ENCODE results near the gene WDR11. TPM values are rescaled to one million over a fixed set of nuclear protein-coding genes. Genes with fewer than 3 reads are reported as not detected.

Gene WDR11
- total and polyA plus RNA-seq, 3 experiments from 2014 or later, result 20.8 to 36.7 (median 34.8) TPM

- H3K27ac Mint-ChIP-seq, result no peak overlapping the region
- Histone ChIP-seq H3K4me1 (ENCODE audit: insufficient read depth, low read length) (no peaks in the 10 kb centered on the region), H3K27ac (ENCODE audit: low read depth, low read length) (no peak overlapping the region), H3K4me3 (ENCODE audit: low read length) (no peak overlapping the region), H3K9me3 (ENCODE audit: low read length) (no peaks in the 10 kb centered on the region), H3K36me3 (ENCODE audit: insufficient read depth, low read length) (no peaks in the 10 kb centered on the region), H3K27me3 (ENCODE audit: insufficient read depth, low read length, poor library complexity, severe bottlenecking) (no peaks in the 10 kb centered on the region)
- peaks cover 0 to 3% (median 0%) of the 10 kb centered on the region in 5 donors for H3K9me3 Mint-ChIP-seq
- ChIA-PET CTCF (interaction anchor here (0.7 to 1.4 kb wide), 5 partner anchors 10 to 957 kb away, joined by 3 to 4 read pairs (median 3); no protein-coding TSS in a partner anchor), POLR2A (no interaction called here)
- H3K4me1 Mint-ChIP-seq, result peaks cover 3 to 7% (median 5%) of the 10 kb centered on the region in 3 donors
- H3K27me3 Mint-ChIP-seq, result peaks cover 19 to 28% of the 10 kb centered on the region in 2 donors
- H3K4me3 Mint-ChIP-seq, result no peak overlapping the region
- no peak for DNase-seq
- H3K36me3 Mint-ChIP-seq, result no peaks in the 10 kb centered on the region
Observed at GRCh38 chr10:120943542-120943941, 92.4 kb downstream of the WDR11 start.

- Histone ChIP-seq H3K4me1 (ENCODE audit: insufficient read depth, low read length) (peaks cover 4% of the 10 kb centered on the region), H3K36me3 (ENCODE audit: insufficient read depth, low read length) (no peaks in the 10 kb centered on the region), H3K4me3 (ENCODE audit: low read length) (no peak overlapping the region), H3K27ac (ENCODE audit: low read depth, low read length) (no peak overlapping the region), H3K9me3 (ENCODE audit: low read length) (no peaks in the 10 kb centered on the region), H3K27me3 (ENCODE audit: insufficient read depth, low read length, poor library complexity, severe bottlenecking) (peaks cover 6% of the 10 kb centered on the region)
- Mint-ChIP-seq H3K9me3 (peaks cover 0 to 3% (median 0%) of the 10 kb centered on the region in 5 donors), H3K36me3 (no peaks in the 10 kb centered on the region), H3K4me3 (no peak overlapping the region), H3K27ac (peak overlapping the region in 1 of 8 donors; percentile 60), H3K27me3 (peaks cover 18 to 33% of the 10 kb centered on the region in 2 donors), H3K4me1 (peaks cover 5 to 13% (median 6%) of the 10 kb centered on the region in 3 donors)
- CTCF ChIA-PET, result interaction anchor here (1.0 kb wide), 1 partner anchor 186 kb away, joined by 3 read pairs; no protein-coding TSS in a partner anchor
- POLR2A ChIA-PET, result no interaction called here
- no peak for DNase-seq
Observed at GRCh38 chr10:120944586-120945125, 93.5 kb downstream of the WDR11 start.

GRCh38 chr10:120945182-120945581, 94.0 kb downstream of the WDR11 start:
- Histone ChIP-seq H3K4me3 (ENCODE audit: low read length) (no peak overlapping the region), H3K36me3 (ENCODE audit: insufficient read depth, low read length) (no peaks in the 10 kb centered on the region), H3K27me3 (ENCODE audit: insufficient read depth, low read length, poor library complexity, severe bottlenecking) (peaks cover 11% of the 10 kb centered on the region), H3K9me3 (ENCODE audit: low read length) (no peaks in the 10 kb centered on the region), H3K27ac (ENCODE audit: low read depth, low read length) (no peak overlapping the region), H3K4me1 (ENCODE audit: insufficient read depth, low read length) (peaks cover 5% of the 10 kb centered on the region)
- CTCF ChIA-PET, result interaction anchor here (1.6 kb wide), 1 partner anchor 955 kb away, joined by 5 read pairs; no protein-coding TSS in a partner anchor
- Mint-ChIP-seq H3K4me3 (no peak overlapping the region), H3K27ac (no peak overlapping the region), H3K36me3 (no peaks in the 10 kb centered on the region), H3K9me3 (peaks cover 0 to 3% (median 0%) of the 10 kb centered on the region in 5 donors), H3K4me1 (peaks cover 5 to 16% (median 7%) of the 10 kb centered on the region in 3 donors), H3K27me3 (peaks cover 23 to 38% of the 10 kb centered on the region in 2 donors)
- POLR2A ChIA-PET, result no interaction called here
- no peak for DNase-seq

- Histone ChIP-seq H3K27me3 (ENCODE audit: insufficient read depth, low read length, poor library complexity, severe bottlenecking) (peaks cover 13% of the 10 kb centered on the region), H3K27ac (ENCODE audit: low read depth, low read length) (no peak overlapping the region), H3K4me3 (ENCODE audit: low read length) (no peak overlapping the region), H3K9me3 (ENCODE audit: low read length) (no peaks in the 10 kb centered on the region), H3K4me1 (ENCODE audit: insufficient read depth, low read length) (peaks cover 5% of the 10 kb centered on the region), H3K36me3 (ENCODE audit: insufficient read depth, low read length) (no peaks in the 10 kb centered on the region)
- Mint-ChIP-seq H3K9me3 (peaks cover 0 to 3% (median 0%) of the 10 kb centered on the region in 5 donors), H3K4me1 (peaks cover 5 to 16% (median 7%) of the 10 kb centered on the region in 3 donors), H3K27ac (no peak overlapping the region), H3K27me3 (peaks cover 23 to 40% of the 10 kb centered on the region in 2 donors), H3K36me3 (no peaks in the 10 kb centered on the region), H3K4me3 (no peak overlapping the region)
- ChIA-PET POLR2A (no interaction called here), CTCF (interaction anchor here (0.6 to 1.6 kb wide), 2 partner anchors 917 to 955 kb away, joined by 3 to 5 read pairs; no protein-coding TSS in a partner anchor)
- no peak for DNase-seq
Observed at GRCh38 chr10:120945801-120946302, 94.7 kb downstream of the WDR11 start.

GRCh38 chr10:120946497-120946896, 95.3 kb downstream of the WDR11 start:
- peaks cover 0 to 3% (median 0%) of the 10 kb centered on the region in 5 donors for H3K9me3 Mint-ChIP-seq
- no peak overlapping the region for H3K27ac ChIP-seq (ENCODE audit: low read depth, low read length)
- ChIA-PET POLR2A (no interaction called here), CTCF (interaction anchor here (0.6 to 1.6 kb wide), 2 partner anchors 916 to 954 kb away, joined by 3 to 5 read pairs; no protein-coding TSS in a partner anchor)
- no peaks in the 10 kb centered on the region for H3K36me3 Mint-ChIP-seq
- no peak overlapping the region for H3K4me3 Mint-ChIP-seq
- no peaks in the 10 kb centered on the region for H3K36me3 ChIP-seq (ENCODE audit: insufficient read depth, low read length)
- H3K4me3 ChIP-seq (ENCODE audit: low read length), result no peak overlapping the region
- DNase-seq, result no peak
- no peak overlapping the region for H3K27ac Mint-ChIP-seq
- H3K4me1 ChIP-seq (ENCODE audit: insufficient read depth, low read length), result peaks cover 5% of the 10 kb centered on the region
- H3K27me3 ChIP-seq (ENCODE audit: insufficient read depth, low read length, poor library complexity, severe bottlenecking), result peaks cover 13% of the 10 kb centered on the region
- H3K9me3 ChIP-seq (ENCODE audit: low read length), result no peaks in the 10 kb centered on the region
- peaks cover 5 to 16% (median 7%) of the 10 kb centered on the region in 3 donors for H3K4me1 Mint-ChIP-seq
- peaks cover 23 to 45% of the 10 kb centered on the region in 2 donors for H3K27me3 Mint-ChIP-seq

GRCh38 chr10:120948889-120949608, 97.9 kb downstream of the WDR11 start:
- H3K27me3 ChIP-seq (ENCODE audit: insufficient read depth, low read length, poor library complexity, severe bottlenecking), result peaks cover 13% of the 10 kb centered on the region
- H3K9me3 ChIP-seq (ENCODE audit: low read length), result no peaks in the 10 kb centered on the region
- H3K4me1 ChIP-seq (ENCODE audit: insufficient read depth, low read length), result peaks cover 5% of the 10 kb centered on the region
- peak overlapping the region; percentile 26 for H3K4me3 ChIP-seq (ENCODE audit: low read length)
- ChIA-PET POLR2A (no interaction called here), CTCF (interaction anchor here (0.6 to 1.6 kb wide), 6 partner anchors 9 to 938 kb away, joined by 3 to 6 read pairs (median 3); no protein-coding TSS in a partner anchor)
- no peak overlapping the region for H3K27ac ChIP-seq (ENCODE audit: low read depth, low read length)
- peaks cover 0 to 3% (median 0%) of the 10 kb centered on the region in 3 donors for H3K36me3 Mint-ChIP-seq
- DNase-seq, result peak; percentile 21 to 54 (median 34)
- peaks cover 0 to 10% (median 4%) of the 10 kb centered on the region in 3 donors for H3K4me1 Mint-ChIP-seq
- H3K9me3 Mint-ChIP-seq, result peaks cover 0 to 10% (median under 1%) of the 10 kb centered on the region in 5 donors
- no peaks in the 10 kb centered on the region for H3K36me3 ChIP-seq (ENCODE audit: insufficient read depth, low read length)
- peak overlapping the region in 6 of 7 donors; percentile 32 to 63 (median 52) for H3K4me3 Mint-ChIP-seq
- H3K27me3 Mint-ChIP-seq, result peaks cover 17 to 52% of the 10 kb centered on the region in 2 donors
- no peak overlapping the region for H3K27ac Mint-ChIP-seq

- H3K36me3 Mint-ChIP-seq, result peaks cover 0 to 3% (median 0%) of the 10 kb centered on the region in 3 donors
- peaks cover 0 to 10% (median 4%) of the 10 kb centered on the region in 3 donors for H3K4me1 Mint-ChIP-seq
- H3K36me3 ChIP-seq (ENCODE audit: insufficient read depth, low read length), result no peaks in the 10 kb centered on the region
- H3K9me3 Mint-ChIP-seq, result peaks cover 0 to 14% (median 4%) of the 10 kb centered on the region in 5 donors
- ChIA-PET CTCF (interaction anchor here (0.7 to 1.6 kb wide), 5 partner anchors 8 to 937 kb away, joined by 3 to 6 read pairs (median 3); no protein-coding TSS in a partner anchor), POLR2A (no interaction called here)
- peak overlapping the region in 6 of 7 donors; percentile 32 to 63 (median 52) for H3K4me3 Mint-ChIP-seq
- peaks cover 13% of the 10 kb centered on the region for H3K27me3 ChIP-seq (ENCODE audit: insufficient read depth, low read length, poor library complexity, severe bottlenecking)
- peaks cover 5% of the 10 kb centered on the region for H3K4me1 ChIP-seq (ENCODE audit: insufficient read depth, low read length)
- peak overlapping the region; percentile 26 for H3K4me3 ChIP-seq (ENCODE audit: low read length)
- no peak for DNase-seq
- H3K27me3 Mint-ChIP-seq, result peaks cover 17 to 52% of the 10 kb centered on the region in 2 donors
- no peak overlapping the region for H3K27ac ChIP-seq (ENCODE audit: low read depth, low read length)
- no peaks in the 10 kb centered on the region for H3K9me3 ChIP-seq (ENCODE audit: low read length)
- no peak overlapping the region for H3K27ac Mint-ChIP-seq
Observed at GRCh38 chr10:120949609-120950031, 98.5 kb downstream of the WDR11 start.
